GM12878 (cell line): ENCODE results near the gene CLEC16A. TPM values are rescaled to one million over a fixed set of nuclear protein-coding genes. Genes with fewer than 3 reads are reported as not detected.

Experiments
- BHLHE40 ChIP-seq, 2 experiments: fragments of 450-650 bp in 1 of 2; IDR thresholded peaks; 2 replicates each; pipeline ENCODE4 v1.6.1; 2011 to 2017; ENCODE audit warnings: low read depth in 2 of 2, borderline replicate concordance in 1 of 2, improper control_type of control experiment in 1 of 2, low read length in 1 of 2, mild to moderate bottlenecking in 1 of 2
- CREM ChIP-seq: IDR thresholded peaks from 2 replicates; pipeline ENCODE4 v1.6.1; 2014; ENCODE audit warnings: antibody characterized with exemption, low read depth
- CTCF ChIP-seq, 3 experiments: IDR thresholded peaks in 2 of 3; conservative IDR thresholded peaks in 1 of 3; 2 replicates each; pipeline ENCODE4 v1.5.1; 2011; ENCODE audit warnings: low read depth in 3 of 3, low read length in 3 of 3, mild to moderate bottlenecking in 3 of 3, control low read depth in 2 of 3, moderate library complexity in 2 of 3, inconsistent platforms in 1 of 3, mixed read lengths in 1 of 3; ENCODE audit not compliant: control insufficient read depth in 2 of 3, insufficient read depth in 1 of 3; ENCODE audit errors: extremely low read depth in 1 of 3
- FOXK2 ChIP-seq: fragments of 450-650 bp; IDR thresholded peaks from 2 replicates; pipeline ENCODE4 v1.6.1; 2017; ENCODE audit warnings: mild to moderate bottlenecking, moderate library complexity
- MEF2B ChIP-seq: fragments of 450-650 bp; IDR thresholded peaks from 2 replicates; pipeline ENCODE4 v1.6.1; 2018; ENCODE audit warnings: mild to moderate bottlenecking, moderate library complexity; ENCODE audit not compliant: partially characterized antibody, poor library complexity, severe bottlenecking
- MTA2 ChIP-seq: fragments of 450-650 bp; IDR thresholded peaks from 2 replicates; pipeline ENCODE4 v1.6.1; 2016; ENCODE audit warnings: low read depth, mild to moderate bottlenecking, moderate library complexity
- MXI1 ChIP-seq: fragments of 150-350 bp; IDR thresholded peaks from 2 replicates; pipeline ENCODE4 v1.6.1; 2011; ENCODE audit warnings: low read depth, mild to moderate bottlenecking, inconsistent platforms, low read length, improper control_type of control experiment
- PBX3 ChIP-seq: IDR thresholded peaks from 2 replicates; pipeline ENCODE4 v1.6.1; 2011; ENCODE audit warnings: mild to moderate bottlenecking, low read depth, low read length, moderate library complexity; ENCODE audit not compliant: insufficient replicate concordance
- RAD21 ChIP-seq: IDR thresholded peaks from 2 replicates; pipeline ENCODE4 v1.6.1; 2011; ENCODE audit warnings: mild to moderate bottlenecking, low read depth, low read length, moderate library complexity; ENCODE audit not compliant: insufficient read depth
- RUNX3 ChIP-seq: IDR thresholded peaks from 2 replicates; pipeline ENCODE4 v1.6.1; 2012; ENCODE audit warnings: low read length, inconsistent platforms
- SIN3A ChIP-seq: IDR thresholded peaks from 2 replicates; pipeline ENCODE4 v1.6.1; 2012; ENCODE audit warnings: low read depth, low read length, improper control_type of control experiment
- TCF7 ChIP-seq: IDR thresholded peaks from 2 replicates; pipeline ENCODE4 v1.6.1; 2014; ENCODE audit warnings: antibody characterized with exemption, borderline replicate concordance
- USF1 ChIP-seq: IDR thresholded peaks from 2 replicates; pipeline ENCODE4 v1.6.1; 2011; ENCODE audit warnings: borderline replicate concordance, low read depth, mild to moderate bottlenecking, moderate library complexity, mixed read lengths, low read length; ENCODE audit not compliant: insufficient read depth; ENCODE audit errors: extremely low read length
- ZBED1 ChIP-seq: IDR thresholded peaks from 2 replicates; pipeline ENCODE4 v1.6.1; 2016; ENCODE audit warnings: borderline replicate concordance
- ZBTB4 ChIP-seq: fragments of 450-650 bp; formaldehyde crosslinking; IDR thresholded peaks from 2 replicates; pipeline ENCODE4 v1.4.0; 2022; ENCODE audit warnings: mild to moderate bottlenecking, moderate library complexity
- ZNF592 ChIP-seq: fragments of 450-650 bp; IDR thresholded peaks from 2 replicates; pipeline ENCODE4 v1.6.1; 2017; ENCODE audit warnings: mild to moderate bottlenecking, moderate library complexity
- polyA plus RNA-seq, 11 experiments: library from polyadenylated mRNA; depleted of rRNA in 4 of 11; unstranded in 6 of 11; stranded (reverse) in 5 of 11; fragments of >200 nt; fragmentation: Nextera tagmentation in 4 of 11; fragmentation: Illumina TruSeq in 1 of 11; extraction: Ambion mirVana in 4 of 11; extraction: Trizol in 1 of 11; gene quantifications; 1 replicate in 1 of 11; 2 replicates in 10 of 11; pipeline versions ENCODE4 v1.2.1 to v1.2.3, GENCODE V29; 2011 to 2016; ENCODE audit warnings: inconsistent platforms in 2 of 11, missing spikeins in 2 of 11, low read depth in 1 of 11
- total RNA-seq, 4 experiments: library from RNA; depleted of rRNA in 3 of 4; stranded (reverse); fragments of >200 nt in 3 of 4; fragmentation: Illumina TruSeq in 1 of 4; extraction: Trizol in 1 of 4; gene quantifications; 2 replicates each; pipeline versions ENCODE4 v1.2.1 to v1.2.3, GENCODE V29; 2013 to 2021

The CLEC16A gene
- total and polyA plus RNA-seq, 10 of the 15 experiments (the other 5 are each of a cell fraction or from before 2014, with no cell fraction given): 1.5 to 28.8 (median 19.2) TPM

- TF ChIP-seq RAD21 (peak; percentile 87), SIN3A (peak; percentile 43), PBX3 (no peak), ZBED1 (peak; percentile 66; the same call in 1 of the 2 replicates), CREM (no peak), FOXK2 (no peak), MTA2 (peak; percentile 23), TCF7 (no peak), MEF2B (peak; percentile 74), ZNF592 (peak; percentile 91), ZBTB4 (CRISPR knock-in tag) (0 out of 2 replicates have a peak, but pooled peaks have one; percentile 68), RUNX3 (peak; percentile 97), MXI1 (peak; percentile 32), CTCF (IDR thresholded peaks at IDR 0.05 in 2 of 3, conservative IDR thresholded peaks at IDR 0.05 in 1 of 3; ENCODE audit: control insufficient read depth in 2 of 3, extremely low read depth in 1 of 3, insufficient read depth in 1 of 3, low read depth in 3 of 3, low read length in 3 of 3) (peak; percentile 94 to 98 (median 98); a peak in 5 of 6 replicates), BHLHE40 (IDR thresholded peaks at IDR 0.05; ENCODE audit: borderline replicate concordance in 1 of 2, low read depth in 2 of 2, low read length in 1 of 2) (peak; percentile 99), USF1 (peak; percentile 28)
Observed at GRCh38 chr16:10964039-10964890, 19.9 kb downstream of the CLEC16A start (continued).
